SK-N-SH treated with all-trans-retinoic acid at 6 μM for 48 hours (cell line): ENCODE data around the gene RESF1.

Source experiments
- ATAC-seq: fragments of 200-7000 bp; cut with Tn5 transposase; 3 replicates; pipeline ENCODE4 v1.9.1; 2020; ENCODE audit warnings: mild to moderate bottlenecking, moderate library complexity
- ARNTL ChIP-seq: fragments of 450-650 bp; formaldehyde crosslinking; IDR thresholded peaks from 2 replicates; pipeline ENCODE4 v1.5.0; 2020; ENCODE audit warnings: low read depth, mild to moderate bottlenecking, moderate library complexity, borderline replicate concordance
- CSDC2 ChIP-seq: fragments of 250-450 bp; sonication (Bioruptor Pico); IDR thresholded peaks from 2 replicates; pipeline ENCODE4 v1.5.0; 2020; ENCODE audit warnings: mild to moderate bottlenecking, moderate library complexity
- CSRNP3 ChIP-seq: fragments of 250-450 bp; sonication (Bioruptor Pico); IDR thresholded peaks from 2 replicates; pipeline ENCODE4 v1.5.1; 2021; ENCODE audit warnings: mild to moderate bottlenecking, moderate library complexity
- ESRRG ChIP-seq: fragments of 250-450 bp; sonication (Bioruptor Pico); IDR thresholded peaks from 2 replicates; pipeline ENCODE4 v1.6.1; 2021; ENCODE audit warnings: mild to moderate bottlenecking
- GLIS3 ChIP-seq: fragments of 250-450 bp; sonication (Bioruptor Pico); IDR thresholded peaks from 2 replicates; pipeline ENCODE4 v1.5.0; 2020; ENCODE audit warnings: mild to moderate bottlenecking, moderate library complexity
- ISL1 ChIP-seq: fragments of 250-450 bp; sonication (Bioruptor Pico); IDR thresholded peaks from 2 replicates; pipeline ENCODE4 v2.1.2; 2022; ENCODE audit warnings: mild to moderate bottlenecking, moderate library complexity
- OSR1 ChIP-seq: fragments of 250-450 bp; sonication (Bioruptor Pico); IDR thresholded peaks from 2 replicates; pipeline ENCODE4 v1.8.0; 2022; ENCODE audit warnings: moderate library complexity, mild to moderate bottlenecking, inconsistent platforms
- PATZ1 ChIP-seq: fragments of 250-450 bp; sonication (Bioruptor Pico); IDR thresholded peaks from 2 replicates; pipeline ENCODE4 v1.8.0; 2020; ENCODE audit warnings: mild to moderate bottlenecking, moderate library complexity, borderline replicate concordance
- POU6F1 ChIP-seq: fragments of 250-450 bp; sonication (Bioruptor Pico); IDR thresholded peaks from 2 replicates; pipeline ENCODE4 v1.8.0; 2021; ENCODE audit warnings: low read depth, mild to moderate bottlenecking, moderate library complexity, borderline replicate concordance
- PPARA ChIP-seq: fragments of 250-450 bp; sonication (Bioruptor Pico); IDR thresholded peaks from 2 replicates; pipeline ENCODE4 v1.5.0; 2020; ENCODE audit warnings: mild to moderate bottlenecking, borderline replicate concordance
- RARB ChIP-seq: fragments of 250-450 bp; sonication (Bioruptor Pico); IDR thresholded peaks from 2 replicates; pipeline ENCODE4 v1.8.0; 2021; ENCODE audit warnings: mild to moderate bottlenecking, moderate library complexity
- SNAI2 ChIP-seq: fragments of 250-450 bp; sonication (Bioruptor Pico); IDR thresholded peaks from 2 replicates; pipeline ENCODE4 v1.5.0; 2020; ENCODE audit warnings: mild to moderate bottlenecking, moderate library complexity
- TCF4 ChIP-seq: fragments of 250-450 bp; sonication (Bioruptor Pico); IDR thresholded peaks from 2 replicates; pipeline ENCODE4 v1.8.0; 2021; ENCODE audit warnings: mild to moderate bottlenecking, moderate library complexity, borderline replicate concordance
- TOX ChIP-seq: fragments of 250-450 bp; sonication (Bioruptor Pico); IDR thresholded peaks from 2 replicates; pipeline ENCODE4 v1.8.0; 2021; ENCODE audit warnings: mild to moderate bottlenecking, moderate library complexity, borderline replicate concordance
- TSHZ2 ChIP-seq: fragments of 250-450 bp; sonication (Bioruptor Pico); IDR thresholded peaks from 2 replicates; pipeline ENCODE4 v1.5.0; 2020; ENCODE audit warnings: mild to moderate bottlenecking, moderate library complexity
- ZC3H10 ChIP-seq: fragments of 250-450 bp; sonication (Bioruptor Pico); IDR thresholded peaks from 2 replicates; pipeline ENCODE4 v1.5.1; 2021; ENCODE audit warnings: mild to moderate bottlenecking, moderate library complexity
- ZFP30 ChIP-seq: fragments of 450-650 bp; formaldehyde crosslinking; IDR thresholded peaks from 2 replicates; pipeline ENCODE4 v1.5.0; 2022; ENCODE audit warnings: mild to moderate bottlenecking, moderate library complexity
- ZNF565 ChIP-seq: fragments of 450-650 bp; formaldehyde crosslinking; conservative IDR thresholded peaks from 2 replicates; pipeline ENCODE4 v1.5.0; 2020; ENCODE audit warnings: low read depth, mild to moderate bottlenecking, moderate library complexity
- ZNF70 ChIP-seq: fragments of 450-650 bp; formaldehyde crosslinking; IDR thresholded peaks from 2 replicates; pipeline ENCODE4 v1.5.0; 2020; ENCODE audit warnings: mild to moderate bottlenecking, moderate library complexity
- ZNF8 ChIP-seq: fragments of 450-650 bp; formaldehyde crosslinking; IDR thresholded peaks from 2 replicates; pipeline ENCODE4 v1.5.0; 2020; ENCODE audit warnings: mild to moderate bottlenecking, moderate library complexity

Gene RESF1

GRCh38 chr12:31964280-31964679, 5.1 kb downstream of the RESF1 start (continued):
- no peak for TF ChIP-seq ZNF70
- TF ChIP-seq PATZ1: no peak
- no peak for TF ChIP-seq OSR1 (CRISPR knock-in tag)
- TF ChIP-seq SNAI2 (CRISPR knock-in tag): no peak
- no peak for TF ChIP-seq GLIS3
- TF ChIP-seq ZNF8 (CRISPR knock-in tag): no peak
- no peak for TF ChIP-seq TOX (CRISPR knock-in tag)
- TF ChIP-seq PPARA (CRISPR knock-in tag): no peak
- no peak for TF ChIP-seq RARB (CRISPR knock-in tag)
- TF ChIP-seq ZC3H10 (CRISPR knock-in tag): no peak
- no peak for TF ChIP-seq ISL1 (CRISPR knock-in tag)

- no peak for ATAC-seq
- TF ChIP-seq PPARA (CRISPR knock-in tag): no peak
- TF ChIP-seq ZNF70: no peak
- no peak for TF ChIP-seq TSHZ2
- TF ChIP-seq, all 23 proteins: peak for 0
Observed at GRCh38 chr12:31965090-31965489, 5.9 kb downstream of the RESF1 start.

- TF ChIP-seq ISL1 (CRISPR knock-in tag) (no peak), ZNF70 (no peak), PPARA (CRISPR knock-in tag) (no peak), CSRNP3 (CRISPR knock-in tag) (no peak), POU6F1 (CRISPR knock-in tag) (no peak)
- no peak for ATAC-seq
Observed at GRCh38 chr12:31966558-31967205, 7.5 kb downstream of the RESF1 start.

GRCh38 chr12:31967539-31967938, 8.3 kb downstream of the RESF1 start:
- no peak for ATAC-seq
- TF ChIP-seq ARNTL (CRISPR knock-in tag) (no peak), OSR1 (CRISPR knock-in tag) (no peak), RARB (CRISPR knock-in tag) (no peak), SNAI2 (CRISPR knock-in tag) (no peak), ZNF8 (CRISPR knock-in tag) (no peak), CSDC2 (CRISPR knock-in tag) (no peak), TSHZ2 (no peak), ZC3H10 (CRISPR knock-in tag) (no peak), ESRRG (CRISPR knock-in tag) (no peak), ZFP30 (CRISPR knock-in tag) (no peak), CSRNP3 (CRISPR knock-in tag) (no peak), ZNF70 (no peak), TCF4 (CRISPR knock-in tag) (no peak), ZNF565 (CRISPR knock-in tag) (no peak), TOX (CRISPR knock-in tag) (no peak), PATZ1 (no peak), PPARA (CRISPR knock-in tag) (no peak)
